Lung (tissue), 12 donors: ENCODE data around the gene PTPRC. TPM values are rescaled to one million over a fixed set of nuclear protein-coding genes. Genes with fewer than 3 reads are reported as not detected.

Experiments
- ATAC-seq: fragments of 200-7000 bp; cut with Tn5 transposase; one replicate; pipeline ENCODE4 v1.9.1; 2020; ENCODE audit warnings: moderate number of reproducible peaks; ENCODE audit not compliant: insufficient read depth, low FRiP score
- DNase-seq, 3 donors: peaks; one replicate each; pipeline ENCODE4 v3.0.0-alpha.2; 2013 to 2017
- H3K27ac ChIP-seq, 2 donors: one replicate each; pipeline ENCODE4 v1.5.1; 2013; ENCODE audit warnings: mild to moderate bottlenecking in 2 of 2, moderate library complexity in 2 of 2, control low read depth in 1 of 2, inconsistent platforms in 1 of 2, low read depth in 1 of 2, low read length in 1 of 2
- H3K27me3 ChIP-seq, 3 donors: one replicate each; pipeline ENCODE4 v1.5.1; 2013; ENCODE audit warnings: low read length in 2 of 3; ENCODE audit not compliant: control insufficient read depth in 3 of 3, insufficient read depth in 3 of 3
- H3K36me3 ChIP-seq, 4 donors: one replicate each; pipeline ENCODE4 v1.5.1; 2013; ENCODE audit warnings: low read length in 4 of 4, mild to moderate bottlenecking in 1 of 4, moderate library complexity in 1 of 4; ENCODE audit not compliant: control insufficient read depth in 4 of 4, insufficient read depth in 4 of 4
- H3K4me1 ChIP-seq, 5 donors: one replicate each; pipeline ENCODE4 v1.5.1; 2013; ENCODE audit warnings: low read length in 5 of 5, mild to moderate bottlenecking in 2 of 5, moderate library complexity in 1 of 5; ENCODE audit not compliant: control insufficient read depth in 5 of 5, insufficient read depth in 5 of 5
- H3K4me3 ChIP-seq: one replicate; pipeline ENCODE4 v1.5.1; 2013; ENCODE audit warnings: mild to moderate bottlenecking, control low read depth, moderate library complexity
- H3K9ac ChIP-seq, 2 donors: one replicate each; pipeline ENCODE4 v1.5.1; 2013; ENCODE audit warnings: low read length in 2 of 2, control low read depth in 1 of 2; ENCODE audit not compliant: insufficient read depth in 1 of 2
- H3K9me3 ChIP-seq, 4 donors: one replicate each; pipeline ENCODE4 v1.5.1; 2013; ENCODE audit warnings: low read length in 3 of 4, mild to moderate bottlenecking in 1 of 4, moderate library complexity in 1 of 4; ENCODE audit not compliant: control insufficient read depth in 4 of 4, insufficient read depth in 3 of 4
- CTCF ChIP-seq: IDR thresholded peaks from 2 replicates; pipeline ENCODE4 v1.5.1; 2012; ENCODE audit warnings: mild to moderate bottlenecking; ENCODE audit errors: control extremely low read depth, extremely low read depth
- WGBS, 2 donors: extraction: QIAGEN DNeasy Blood & Tissue Kit; methylation state at CpG; one replicate each; pipeline ENCODE4 v1.1.7; 2013; 5-methylcytosine and 5-hydroxymethylcytosine counted together
- polyA plus RNA-seq, 2 donors: library from polyadenylated mRNA; stranded (reverse); fragments of 200-250 nt; gene quantifications; one replicate each; pipeline ENCODE4 v1.2.1, GENCODE V29; 2013
- total RNA-seq, 2 donors: library from RNA; depleted of rRNA in 1 of 2; stranded (reverse); fragments of >200 nt in 1 of 2; gene quantifications; one replicate each; pipeline ENCODE4 v1.2.1, GENCODE V29; 2014 to 2021
- donor health status: control.
- donor health status: control.
- donor health status: Bipolar disorder and iron deficiency.
- donor health status: healthy.
- donor health status: DM: yes; HTN: yes; CAD: no.

Gene PTPRC
- total and polyA plus RNA-seq, 4 donors: 8.2 to 142 (median 86.1) TPM

- Histone ChIP-seq H3K4me1 (no peaks in the 10 kb centered on the region), H3K36me3 (no peaks in the 10 kb centered on the region), H3K4me3 (no peak overlapping the region), H3K27ac (no peak overlapping the region), H3K9ac (no peak overlapping the region), H3K9me3 (no peaks in the 10 kb centered on the region), H3K27me3 (no peaks in the 10 kb centered on the region)
- ATAC-seq (no peak), DNase-seq (no peak)
- TF ChIP-seq CTCF: no peak
- WGBS, 2 donors: 96 to 98% methylated on average over 2 of the region's 2 CpGs
Observed at GRCh38 chr1:198674009-198674408, 35.2 kb downstream of the PTPRC start.

- Histone ChIP-seq H3K27me3 (no peaks in the 10 kb centered on the region), H3K9me3 (peaks cover 0 to 2% (median 0%) of the 10 kb centered on the region in 4 donors), H3K9ac (no peak overlapping the region), H3K36me3 (no peaks in the 10 kb centered on the region), H3K27ac (no peak overlapping the region), H3K4me1 (peaks cover 0 to 7% (median 0%) of the 10 kb centered on the region in 5 donors), H3K4me3 (no peak overlapping the region)
- no peak for TF ChIP-seq CTCF
- peak in 1 of 3 donors; percentile 45 for DNase-seq
- WGBS, 2 donors: 24 to 63% methylated on average over 1 of the region's 1 CpG
- ATAC-seq: no peak
Observed at GRCh38 chr1:198676253-198676652, 37.4 kb downstream of the PTPRC start.

- no peak for ATAC-seq
- Histone ChIP-seq H3K9me3 (peaks cover 0 to 2% (median 0%) of the 10 kb centered on the region in 4 donors), H3K9ac (no peak overlapping the region), H3K4me3 (no peak overlapping the region), H3K36me3 (no peaks in the 10 kb centered on the region), H3K27ac (no peak overlapping the region), H3K4me1 (peaks cover 0 to 15% (median 2%) of the 10 kb centered on the region in 5 donors), H3K27me3 (no peaks in the 10 kb centered on the region)
- no peak for DNase-seq
- TF ChIP-seq CTCF: no peak
- WGBS, 2 donors: 23 to 33% methylated on average over 1 of the region's 1 CpG
Observed at GRCh38 chr1:198677027-198677426, 38.2 kb downstream of the PTPRC start.

- DNase-seq (no peak), ATAC-seq (no peak)
- H3K9ac ChIP-seq: no peak overlapping the region
- peaks cover 0 to 2% (median 0%) of the 10 kb centered on the region in 4 donors for H3K9me3 ChIP-seq
- 54 to 67% methylated on average over 2 of the region's 2 CpGs for WGBS, 2 donors
- H3K4me1 ChIP-seq: peaks cover 0 to 23% (median 2%) of the 10 kb centered on the region in 5 donors
- no peak for TF ChIP-seq CTCF
- H3K27me3 ChIP-seq: no peaks in the 10 kb centered on the region
- H3K36me3 ChIP-seq: no peaks in the 10 kb centered on the region
- H3K4me3 ChIP-seq: no peak overlapping the region
- H3K27ac ChIP-seq: no peak overlapping the region
Observed at GRCh38 chr1:198677871-198678270, 39.0 kb downstream of the PTPRC start.
